ENCODE measurements around the gene INSM1.

INSM1 gene

GRCh38 chr20:20331817-20332216 is 36.1 kb upstream of the INSM1 start:
- Histone ChIP-seq H3K4me1 (ENCODE audit: control insufficient read depth in 1 of 2, insufficient read depth in 2 of 2, low read length in 2 of 2) (no peaks in the 10 kb centered on the region), H2BK5ac (ENCODE audit: low read depth, low read length, poor library complexity) (no peak overlapping the region), H3K9me3 (ENCODE audit: insufficient read depth, low read depth, low read length) (peaks cover 2% of the 10 kb centered on the region)

GRCh38 chr20:20333866-20334265 is 34.0 kb upstream of the INSM1 start:
- no peak overlapping the region for H3K4me2 ChIP-seq (ENCODE audit: low read length)
- H3K4me1 ChIP-seq (ENCODE audit: control insufficient read depth in 1 of 2, insufficient read depth in 2 of 2, low read length in 2 of 2): no peaks in the 10 kb centered on the region
- H4K8ac ChIP-seq (ENCODE audit: low read depth, low read length): no peak overlapping the region
- no peak overlapping the region for H2BK5ac ChIP-seq (ENCODE audit: low read depth, low read length, poor library complexity)
- peaks cover 3% of the 10 kb centered on the region for H3K9me3 ChIP-seq (ENCODE audit: insufficient read depth, low read depth, low read length)
- no peak overlapping the region for H2BK12ac ChIP-seq (ENCODE audit: low read length)
- no peak overlapping the region for H2BK120ac ChIP-seq (ENCODE audit: insufficient read depth, low read length, poor library complexity)
- H3K9ac ChIP-seq (ENCODE audit: low read length): no peak overlapping the region
- H2AFZ ChIP-seq (ENCODE audit: insufficient read depth, low read length, poor library complexity): no peak overlapping the region
- no CpG with 5 or more reads among the region's 6 CpGs for WGBS (ENCODE audit: extremely low coverage, insufficient coverage, insufficient read length)
- H3K4ac ChIP-seq (ENCODE audit: low read depth, low read length): no peak overlapping the region
- no peaks in the 10 kb centered on the region for H3K79me1 ChIP-seq (ENCODE audit: low read length)
- no peak overlapping the region for H3K27ac ChIP-seq (ENCODE audit: low read depth, low read length)
- no peak overlapping the region for H3K23ac ChIP-seq (ENCODE audit: low read length)
- no peak overlapping the region for H3K18ac ChIP-seq (ENCODE audit: low read length)
- DNase-seq: no peak
- H2AK5ac ChIP-seq (ENCODE audit: low read length): no peak overlapping the region
- no peak overlapping the region for H4K91ac ChIP-seq (ENCODE audit: low read depth, low read length)
- no peaks in the 10 kb centered on the region for H3K79me2 ChIP-seq (ENCODE audit: control insufficient read depth, insufficient read depth, low read length, poor library complexity)
- H3K4me3 ChIP-seq (ENCODE audit: low read depth, low read length): no peak overlapping the region
- H3K14ac ChIP-seq (ENCODE audit: low read length): no peak overlapping the region
- no peaks in the 10 kb centered on the region for H3K36me3 ChIP-seq (ENCODE audit: control insufficient read depth in 1 of 2, insufficient read depth in 2 of 2, low read length in 2 of 2)
- H4K12ac ChIP-seq (ENCODE audit: low read depth, low read length): no peak overlapping the region
- no peaks in the 10 kb centered on the region for H3K27me3 ChIP-seq (ENCODE audit: insufficient read depth, low read length)

More at GRCh38 chr20:20331817-20332216, 36.1 kb upstream of the INSM1 start:
- H3K4ac ChIP-seq (ENCODE audit: low read depth, low read length): no peak overlapping the region
- no peak overlapping the region for H2BK120ac ChIP-seq (ENCODE audit: insufficient read depth, low read length, poor library complexity)
- H3K14ac ChIP-seq (ENCODE audit: low read length): no peak overlapping the region
- no peak overlapping the region for H4K8ac ChIP-seq (ENCODE audit: low read depth, low read length)
- no peak overlapping the region for H3K23ac ChIP-seq (ENCODE audit: low read length)
- no peaks in the 10 kb centered on the region for H3K36me3 ChIP-seq (ENCODE audit: control insufficient read depth in 1 of 2, insufficient read depth in 2 of 2, low read length in 2 of 2)
- H3K27me3 ChIP-seq (ENCODE audit: insufficient read depth, low read length): no peaks in the 10 kb centered on the region
- H2AK5ac ChIP-seq (ENCODE audit: low read length): no peak overlapping the region
- no peaks in the 10 kb centered on the region for H3K79me1 ChIP-seq (ENCODE audit: low read length)
- WGBS (ENCODE audit: extremely low coverage, insufficient coverage, insufficient read length): no CpG with 5 or more reads among the region's 2 CpGs
- H3K27ac ChIP-seq (ENCODE audit: low read depth, low read length): no peak overlapping the region
- H3K18ac ChIP-seq (ENCODE audit: low read length): no peak overlapping the region
- no peak overlapping the region for H2AFZ ChIP-seq (ENCODE audit: insufficient read depth, low read length, poor library complexity)
- H3K4me2 ChIP-seq (ENCODE audit: low read length): no peak overlapping the region
- no peak overlapping the region for H4K12ac ChIP-seq (ENCODE audit: low read depth, low read length)
- H3K9ac ChIP-seq (ENCODE audit: low read length): no peak overlapping the region
- H3K4me3 ChIP-seq (ENCODE audit: low read depth, low read length): no peak overlapping the region
- no peak overlapping the region for H4K91ac ChIP-seq (ENCODE audit: low read depth, low read length)
- DNase-seq: no peak
- no peaks in the 10 kb centered on the region for H3K79me2 ChIP-seq (ENCODE audit: control insufficient read depth, insufficient read depth, low read length, poor library complexity)
- no peak overlapping the region for H2BK12ac ChIP-seq (ENCODE audit: low read length)

GRCh38 chr20:20334489-20334888 is 33.4 kb upstream of the INSM1 start:
- Histone ChIP-seq H2BK5ac (ENCODE audit: low read depth, low read length, poor library complexity) (no peak overlapping the region), H3K4ac (ENCODE audit: low read depth, low read length) (no peak overlapping the region), H2BK12ac (ENCODE audit: low read length) (no peak overlapping the region), H3K27ac (ENCODE audit: low read depth, low read length) (no peak overlapping the region), H3K18ac (ENCODE audit: low read length) (no peak overlapping the region), H3K23ac (ENCODE audit: low read length) (no peak overlapping the region), H3K36me3 (ENCODE audit: control insufficient read depth in 1 of 2, insufficient read depth in 2 of 2, low read length in 2 of 2) (no peaks in the 10 kb centered on the region), H4K91ac (ENCODE audit: low read depth, low read length) (no peak overlapping the region), H3K4me2 (ENCODE audit: low read length) (no peak overlapping the region), H4K12ac (ENCODE audit: low read depth, low read length) (no peak overlapping the region), H3K79me2 (ENCODE audit: control insufficient read depth, insufficient read depth, low read length, poor library complexity) (no peaks in the 10 kb centered on the region), H2AFZ (ENCODE audit: insufficient read depth, low read length, poor library complexity) (no peak overlapping the region), H3K79me1 (ENCODE audit: low read length) (no peaks in the 10 kb centered on the region), H3K4me3 (ENCODE audit: low read depth, low read length) (no peak overlapping the region), H4K8ac (ENCODE audit: low read depth, low read length) (no peak overlapping the region), H3K27me3 (ENCODE audit: insufficient read depth, low read length) (no peaks in the 10 kb centered on the region), H3K9ac (ENCODE audit: low read length) (no peak overlapping the region), H2BK120ac (ENCODE audit: insufficient read depth, low read length, poor library complexity) (no peak overlapping the region), H3K4me1 (ENCODE audit: control insufficient read depth in 1 of 2, insufficient read depth in 2 of 2, low read length in 2 of 2) (no peaks in the 10 kb centered on the region), H3K14ac (ENCODE audit: low read length) (no peak overlapping the region), H2AK5ac (ENCODE audit: low read length) (no peak overlapping the region), H3K9me3 (ENCODE audit: insufficient read depth, low read depth, low read length) (peaks cover 3% of the 10 kb centered on the region)
- WGBS (ENCODE audit: extremely low coverage, insufficient coverage, insufficient read length): no CpG with 5 or more reads among the region's 5 CpGs
- DNase-seq: no peak

GRCh38 chr20:20338133-20338730 is 29.7 kb upstream of the INSM1 start:
- WGBS (ENCODE audit: extremely low coverage, insufficient coverage, insufficient read length): no CpG with 5 or more reads among the region's 14 CpGs
- no peak for DNase-seq
- Histone ChIP-seq H3K9ac (ENCODE audit: low read length) (no peak overlapping the region), H4K91ac (ENCODE audit: low read depth, low read length) (no peak overlapping the region), H3K4ac (ENCODE audit: low read depth, low read length) (no peak overlapping the region), H2BK5ac (ENCODE audit: low read depth, low read length, poor library complexity) (no peak overlapping the region), H2AK5ac (ENCODE audit: low read length) (no peak overlapping the region), H3K79me2 (ENCODE audit: control insufficient read depth, insufficient read depth, low read length, poor library complexity) (no peaks in the 10 kb centered on the region), H3K79me1 (ENCODE audit: low read length) (no peaks in the 10 kb centered on the region), H3K27ac (ENCODE audit: low read depth, low read length) (no peak overlapping the region), H3K27me3 (ENCODE audit: insufficient read depth, low read length) (no peaks in the 10 kb centered on the region), H3K4me1 (ENCODE audit: control insufficient read depth in 1 of 2, insufficient read depth in 2 of 2, low read length in 2 of 2) (no peaks in the 10 kb centered on the region), H2BK12ac (ENCODE audit: low read length) (no peak overlapping the region), H3K4me3 (ENCODE audit: low read depth, low read length) (no peak overlapping the region), H4K12ac (ENCODE audit: low read depth, low read length) (no peak overlapping the region), H3K4me2 (ENCODE audit: low read length) (no peak overlapping the region), H2AFZ (ENCODE audit: insufficient read depth, low read length, poor library complexity) (no peak overlapping the region), H3K23ac (ENCODE audit: low read length) (no peak overlapping the region), H3K9me3 (ENCODE audit: insufficient read depth, low read depth, low read length) (peaks cover 3% of the 10 kb centered on the region), H3K18ac (ENCODE audit: low read length) (no peak overlapping the region), H3K36me3 (ENCODE audit: control insufficient read depth in 1 of 2, insufficient read depth in 2 of 2, low read length in 2 of 2) (no peaks in the 10 kb centered on the region), H2BK120ac (ENCODE audit: insufficient read depth, low read length, poor library complexity) (no peak overlapping the region), H4K8ac (ENCODE audit: low read depth, low read length) (no peak overlapping the region), H3K14ac (ENCODE audit: low read length) (no peak overlapping the region)
